NCI-H510A treated with DMSO at 0.1 percent for 48 hours (cell line): ENCODE results near the gene NOL12.
"Not testable (repeated sequence)": the region's sequence is repeated elsewhere in the genome, so short reads cannot be mapped to it uniquely, and the experiment has no call there.

ENCODE experiments used
- DNase-seq: peaks from one replicate; lab custom pipeline; 2025; lab: John Stamatoyannopoulos, UW

NOL12 gene

DNA sequence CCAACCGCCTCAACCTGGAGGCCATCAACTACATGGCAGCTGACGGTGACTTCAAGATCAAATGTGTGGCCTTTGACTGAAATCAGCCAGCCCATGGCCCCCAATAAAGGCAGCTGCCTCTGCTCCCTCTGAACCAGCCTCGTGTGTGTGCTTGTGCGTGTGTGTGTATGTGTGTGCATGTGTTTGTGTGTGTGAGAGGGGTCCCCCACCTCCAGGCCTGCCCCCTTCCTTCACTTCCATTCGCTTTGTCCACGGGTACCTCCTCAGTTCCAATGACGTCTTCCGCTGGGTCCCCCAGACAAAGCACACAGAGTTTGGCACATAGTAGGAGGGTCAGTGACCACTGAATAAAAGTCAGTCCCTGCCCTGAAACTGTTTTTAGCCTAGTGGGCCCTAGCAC lies 6.5 kb upstream of the NOL12 start:
- no peak for DNase-seq

GRCh38 chr22:37680191-37680851 lies 5.8 kb upstream of the NOL12 start:
- DNase-seq, result no peak

GRCh38 chr22:37681001-37681424 lies 5.1 kb upstream of the NOL12 start:
- DNase-seq, result no peak

DNA sequence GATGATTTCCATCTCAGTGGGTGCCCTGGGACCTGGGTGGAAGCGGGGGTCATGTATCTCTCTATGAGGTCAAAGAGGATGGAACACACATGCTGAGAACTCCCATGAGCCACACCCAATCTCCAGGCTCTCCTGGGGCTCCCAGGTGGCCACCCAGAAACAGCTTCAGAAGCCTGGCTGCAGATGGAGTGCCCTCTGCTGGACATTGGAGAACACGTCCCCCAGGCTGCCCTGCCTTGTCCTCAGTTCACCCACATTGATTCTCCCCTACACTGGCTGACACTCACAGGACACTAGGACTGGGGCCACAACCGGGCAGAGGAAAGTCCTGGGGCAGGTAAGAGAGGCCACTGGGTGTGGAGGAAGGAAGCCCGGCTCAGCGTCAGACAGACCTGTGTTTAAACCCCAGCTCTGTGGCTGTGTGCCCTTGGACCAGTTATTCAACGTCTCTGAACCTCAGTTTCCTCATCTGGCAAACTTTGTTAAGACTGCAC lies 4.5 kb upstream of the NOL12 start:
- peak; percentile 34 for DNase-seq

DNA sequence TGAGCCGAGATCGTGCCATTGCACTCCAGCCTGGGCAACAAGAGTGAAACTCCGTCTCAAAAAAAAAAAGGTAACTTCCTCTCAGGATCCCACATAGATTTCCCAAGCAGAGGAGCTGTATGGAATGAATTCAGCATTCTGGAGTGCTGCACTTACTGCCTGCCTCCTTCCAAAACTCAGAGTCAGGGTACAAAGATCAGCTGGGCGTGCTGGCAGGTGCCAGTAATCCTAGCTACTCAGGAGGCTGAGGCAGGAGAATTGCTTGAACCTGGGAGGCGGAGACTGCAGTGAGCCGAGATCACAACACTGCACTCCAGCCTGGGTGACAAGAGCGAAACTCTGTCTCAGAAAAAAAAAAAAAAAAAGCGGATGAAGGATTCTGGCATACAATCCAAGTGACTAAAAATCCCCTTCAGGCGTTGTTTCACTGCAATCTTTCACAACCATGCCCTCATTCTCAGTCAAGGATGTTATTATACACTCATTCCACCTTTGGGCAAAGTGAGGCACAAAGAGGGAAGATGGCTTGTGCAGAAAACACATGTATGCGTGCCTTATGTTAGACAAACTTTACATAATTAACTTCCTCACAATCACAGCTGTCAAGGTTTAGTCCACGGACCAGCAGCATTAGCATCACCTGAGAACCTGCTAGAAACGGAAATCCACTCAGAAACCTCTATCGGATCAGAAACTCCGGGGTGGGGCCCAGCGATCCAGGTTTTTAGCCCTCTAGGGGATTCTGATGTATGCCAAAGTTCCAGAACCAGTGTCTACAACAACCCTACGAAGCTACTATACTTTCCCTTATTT lies 1.1 kb upstream of the NOL12 start:
- DNase-seq, result no peak

GRCh38 chr22:37690407-37690806 lies 4.3 kb downstream of the NOL12 start:
- DNase-seq, result no peak

DNA sequence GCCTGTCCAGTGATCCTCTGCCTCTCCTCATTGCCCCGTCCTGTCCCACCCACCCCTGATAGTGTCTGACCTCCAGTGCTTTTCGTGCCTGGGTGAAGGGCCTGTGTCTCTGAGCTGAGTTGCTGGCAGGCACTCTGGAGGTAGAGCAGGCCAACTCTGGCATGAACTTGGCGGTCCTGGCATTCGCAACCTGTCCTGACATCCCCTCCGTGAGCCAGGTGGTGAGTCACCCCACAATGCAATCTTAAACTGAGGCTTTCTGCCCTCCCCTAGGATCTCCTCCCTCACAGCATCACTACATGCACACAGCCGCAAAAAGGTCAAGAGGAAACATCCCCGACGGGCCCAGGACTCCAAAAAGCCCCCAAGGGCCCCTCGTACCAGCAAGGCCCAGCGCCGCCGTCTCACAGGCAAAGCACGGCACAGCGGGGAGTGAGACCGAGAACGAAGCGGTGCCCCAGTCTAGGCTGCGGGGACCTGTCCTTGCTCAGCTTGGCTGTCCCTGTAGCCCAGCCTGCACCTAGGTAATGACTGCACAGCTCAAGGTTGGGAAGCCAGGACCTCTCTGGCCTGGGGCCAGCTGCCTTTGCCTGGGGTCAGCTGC lies 4.9 kb downstream of the NOL12 start:
- DNase-seq, result no peak

DNA sequence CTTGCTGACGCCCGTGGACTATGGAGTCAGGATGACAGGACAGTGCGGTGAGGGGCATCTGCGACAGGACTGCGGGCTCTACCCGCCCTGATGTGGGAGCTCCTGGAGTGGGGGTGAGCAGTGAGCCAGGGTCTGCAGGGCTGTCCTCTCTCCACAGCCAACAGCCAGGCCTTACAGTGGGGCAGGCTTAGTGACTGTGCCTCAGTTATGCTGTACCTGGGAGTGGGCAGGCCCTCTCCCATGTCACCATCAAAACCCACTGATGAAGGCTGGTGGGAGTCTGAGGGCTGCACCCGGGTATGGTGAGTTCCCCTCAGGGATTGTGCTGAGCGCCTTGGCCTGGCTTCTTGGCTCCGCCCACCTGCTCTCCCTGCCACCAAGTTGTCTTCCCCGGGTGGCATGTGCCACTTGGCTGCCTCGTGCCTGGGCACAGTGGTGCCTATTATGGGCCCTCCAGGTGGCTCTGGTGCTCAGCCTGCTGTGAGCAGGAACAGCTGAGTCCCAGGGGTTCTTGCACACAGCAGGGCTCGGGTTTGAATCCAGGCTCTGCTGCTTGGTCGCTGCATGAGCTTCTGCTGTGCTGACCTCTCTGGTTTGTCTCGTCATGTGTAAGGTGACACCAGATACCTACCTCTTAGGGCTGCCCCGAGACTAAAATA lies 6.6 kb downstream of the NOL12 start:
- no peak for DNase-seq

DNA sequence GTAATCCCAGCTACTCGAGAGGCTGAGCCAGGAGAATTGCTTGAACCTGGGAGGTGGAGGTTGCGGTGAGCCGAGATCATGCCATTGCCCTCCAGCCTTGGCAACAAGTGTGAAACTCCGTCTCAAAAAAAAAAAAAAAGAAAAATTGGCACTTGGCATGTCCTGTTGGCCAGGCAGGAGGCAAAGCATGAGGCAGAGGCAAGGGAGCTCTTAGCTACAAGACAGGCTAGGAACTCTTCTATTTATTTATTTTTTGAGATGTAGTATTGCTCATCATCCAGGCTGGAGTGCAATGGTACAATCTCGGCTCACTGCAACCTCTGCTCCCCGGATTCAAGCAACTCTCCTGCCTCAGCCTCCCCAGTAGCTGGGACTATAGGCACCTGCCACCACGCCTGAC lies 8.0 kb downstream of the NOL12 start:
- not testable (repeated sequence) for DNase-seq

DNA sequence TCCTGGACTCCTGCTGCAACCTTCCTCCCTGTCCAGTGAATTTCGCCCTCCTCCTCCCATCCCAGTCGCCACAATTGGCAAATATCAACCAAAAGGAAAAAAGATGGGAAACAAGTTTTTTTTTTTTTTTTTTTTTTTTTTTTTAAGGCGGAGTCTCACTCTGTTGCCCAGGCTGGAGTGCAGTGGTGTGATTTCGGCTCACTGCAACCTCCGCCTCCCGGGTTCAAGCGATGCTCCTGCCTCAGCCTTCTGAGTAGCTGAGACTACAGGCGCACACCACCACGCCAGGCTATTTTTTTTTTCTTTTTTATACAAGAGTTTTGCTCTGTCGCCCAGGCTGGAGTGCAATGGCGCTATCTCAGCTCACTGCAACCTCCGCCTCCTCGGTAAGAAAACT lies 10.1 kb downstream of the NOL12 start:
- DNase-seq, result not testable (repeated sequence)

DNA sequence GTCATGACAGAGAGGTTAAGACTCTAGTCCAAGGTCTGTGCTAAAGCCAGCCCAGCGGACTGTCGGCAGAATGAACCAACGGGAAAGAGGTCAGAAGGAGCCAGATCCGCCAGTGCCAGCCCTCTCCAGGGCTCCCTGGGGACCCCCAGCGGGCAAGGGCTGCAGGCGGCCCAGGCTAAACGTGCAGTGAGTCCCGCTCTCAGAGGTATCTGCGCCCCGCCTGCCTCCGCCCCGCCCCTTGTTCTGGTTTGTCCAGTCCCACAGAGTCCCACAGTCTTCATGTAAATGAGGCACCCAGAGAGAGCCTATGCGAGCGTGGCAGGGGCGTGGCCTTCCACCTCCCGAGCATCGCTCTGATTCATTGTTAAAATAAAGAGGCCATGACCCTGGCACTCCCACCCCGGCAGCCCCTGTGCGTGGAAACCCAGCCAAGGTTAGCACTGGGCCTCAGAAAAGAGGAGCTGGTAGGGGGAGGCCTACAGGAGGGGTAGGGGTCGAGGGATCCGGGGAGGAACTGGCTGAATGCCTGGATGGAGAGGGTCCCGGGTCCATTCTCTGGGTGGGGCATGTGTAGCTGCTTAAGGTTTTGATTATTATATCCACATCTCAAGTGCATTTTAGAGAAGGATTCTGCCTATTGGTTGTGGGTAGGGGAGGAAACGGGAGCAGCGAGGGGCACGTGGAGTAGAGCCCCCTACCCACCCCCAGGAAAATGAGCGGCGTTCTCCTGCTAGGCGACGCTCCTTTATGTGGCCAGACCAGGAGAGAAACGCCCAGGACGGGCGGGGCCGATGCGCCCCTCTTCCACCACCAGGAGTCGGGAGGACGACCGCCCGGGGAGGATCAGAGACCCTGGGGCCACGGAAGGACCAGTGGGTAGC lies 10.8 kb downstream of the NOL12 start, which contains the start of gene TRIOBP:
TSS of gene TRIOBP (plus strand) at position 392 of the 881 bp plus-strand sequence. CDS start 4,318 bp downstream, outside the sequence.
- peak; percentile 90 for DNase-seq

DNA sequence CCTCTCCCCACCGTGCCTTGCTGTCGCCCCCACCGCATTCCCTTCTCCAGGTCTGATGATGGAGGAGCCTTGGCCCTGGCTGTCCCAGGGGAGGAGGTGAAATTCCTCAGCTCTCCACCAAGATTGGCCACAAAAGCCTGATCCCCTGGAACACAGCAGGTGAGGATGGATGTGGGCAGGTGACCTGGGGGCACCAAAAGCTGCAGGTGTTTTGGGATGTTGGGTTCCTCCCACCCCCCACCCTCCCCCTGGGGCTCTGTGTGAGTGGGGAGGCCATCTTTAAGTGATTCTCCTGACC lies 11.3 kb downstream of the NOL12 start:
- DNase-seq, result no peak

DNA sequence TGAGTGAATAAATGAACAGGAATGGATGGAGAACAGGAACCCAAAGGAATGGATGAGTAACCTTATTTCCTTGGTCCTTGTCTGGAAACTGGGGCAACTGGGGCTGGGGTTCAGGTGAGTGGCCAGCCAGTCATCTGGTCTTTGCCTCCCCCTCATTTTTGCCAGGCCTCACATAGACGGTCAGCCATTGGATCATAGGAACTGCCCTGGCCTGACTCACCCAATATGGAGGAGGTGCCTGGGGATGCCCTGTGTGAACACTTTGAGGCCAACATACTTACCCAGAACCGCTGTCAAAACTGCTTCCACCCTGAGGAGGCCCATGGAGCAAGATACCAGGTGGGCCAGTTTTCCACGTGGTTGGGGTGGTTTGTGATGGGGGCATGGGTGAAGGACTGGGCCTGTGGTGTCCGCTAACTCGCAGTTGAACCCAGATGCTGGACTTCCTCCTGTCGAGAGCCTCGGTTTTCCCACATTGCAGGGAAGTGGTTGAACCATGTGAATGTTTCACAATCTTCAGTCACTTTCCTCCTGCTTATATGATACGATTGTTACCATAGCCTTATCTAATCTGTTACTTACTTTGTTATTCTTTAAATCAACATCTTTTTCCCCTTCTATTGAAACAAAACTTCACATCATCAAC lies 15.1 kb downstream of the NOL12 start:
- no peak for DNase-seq

DNA sequence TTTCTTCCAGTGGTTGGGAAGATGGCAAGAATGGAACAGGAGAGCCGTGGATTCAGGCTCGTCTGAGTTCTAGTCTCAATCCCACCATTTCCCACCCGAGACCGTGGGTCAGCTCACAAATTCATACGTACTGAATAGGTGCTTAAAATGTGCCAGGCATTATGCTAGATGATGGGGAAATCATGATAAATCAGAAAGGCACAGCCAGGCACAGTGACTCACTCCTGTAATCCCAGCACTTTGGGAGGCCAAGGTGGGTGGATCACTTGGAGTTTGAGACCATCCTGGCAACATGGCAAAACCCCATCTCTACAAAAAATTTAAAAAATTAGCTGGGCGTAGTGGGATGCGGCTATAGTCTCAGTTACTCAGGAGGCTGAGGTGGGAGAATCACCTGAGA lies 17.8 kb downstream of the NOL12 start:
- no peak for DNase-seq

- no peak for DNase-seq
These were observed 18.5 kb downstream of the NOL12 start for GRCh38 chr22:37704645-37705044.

- DNase-seq, result no peak
These were observed 19.1 kb downstream of the NOL12 start for GRCh38 chr22:37705205-37705604.

- DNase-seq, result no peak
These were observed 22.7 kb downstream of the NOL12 start for GRCh38 chr22:37708580-37709444.

GRCh38 chr22:37709445-37709765 lies 23.3 kb downstream of the NOL12 start:
- DNase-seq, result no peak

DNA sequence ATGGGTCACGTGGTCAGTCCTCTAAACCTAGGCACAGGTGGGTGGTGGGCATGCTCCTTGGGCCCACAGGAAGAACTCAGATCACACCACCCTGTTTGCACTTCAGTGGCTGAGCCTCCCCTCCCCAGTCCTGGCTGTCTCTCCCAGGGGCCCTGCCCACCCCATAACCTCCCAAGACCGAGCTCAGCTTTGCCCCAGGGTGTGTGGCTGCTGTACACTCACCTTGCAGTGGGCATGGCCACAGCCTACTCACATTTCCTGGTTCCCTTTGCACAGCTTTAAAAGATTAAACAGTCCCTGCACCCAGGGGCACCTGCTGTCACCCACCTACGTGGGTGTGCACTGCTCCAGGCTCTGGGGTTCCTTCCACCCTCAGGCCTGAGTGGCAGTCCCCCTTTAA lies 24.5 kb downstream of the NOL12 start:
- no peak for DNase-seq

DNA sequence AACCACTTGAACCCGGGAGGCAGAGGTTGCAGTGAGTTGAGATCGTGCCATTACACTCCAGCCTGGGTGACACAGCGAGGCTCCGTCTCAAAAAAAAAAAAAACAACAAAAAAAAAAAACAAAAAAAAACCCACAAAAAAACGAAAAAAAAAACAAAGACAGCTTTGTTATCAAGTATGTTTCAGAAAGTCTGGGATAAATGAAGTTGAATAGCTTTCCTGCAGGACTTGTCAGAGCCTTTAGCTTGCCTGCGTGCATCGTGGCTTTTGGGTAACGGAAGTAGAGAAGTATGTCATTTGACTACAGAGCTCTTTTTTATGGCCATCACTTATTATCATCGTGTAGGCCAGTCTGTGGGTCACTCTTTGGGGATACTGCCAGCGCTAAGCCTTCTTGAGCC lies 25.3 kb downstream of the NOL12 start:
- DNase-seq, result no peak
